HL-60/S4 (cell line): Measurements from ENCODE around the gene PRSS38.

Source experiments
- in situ Hi-C: fragments of 300-500 bp; cut with MboI; formaldehyde crosslinking; loops from 2 replicates; pipeline ENCODE4 v1.14.3; 2022; ENCODE audit warnings: low sequenced_read_pairs

The PRSS38 gene

DNA sequence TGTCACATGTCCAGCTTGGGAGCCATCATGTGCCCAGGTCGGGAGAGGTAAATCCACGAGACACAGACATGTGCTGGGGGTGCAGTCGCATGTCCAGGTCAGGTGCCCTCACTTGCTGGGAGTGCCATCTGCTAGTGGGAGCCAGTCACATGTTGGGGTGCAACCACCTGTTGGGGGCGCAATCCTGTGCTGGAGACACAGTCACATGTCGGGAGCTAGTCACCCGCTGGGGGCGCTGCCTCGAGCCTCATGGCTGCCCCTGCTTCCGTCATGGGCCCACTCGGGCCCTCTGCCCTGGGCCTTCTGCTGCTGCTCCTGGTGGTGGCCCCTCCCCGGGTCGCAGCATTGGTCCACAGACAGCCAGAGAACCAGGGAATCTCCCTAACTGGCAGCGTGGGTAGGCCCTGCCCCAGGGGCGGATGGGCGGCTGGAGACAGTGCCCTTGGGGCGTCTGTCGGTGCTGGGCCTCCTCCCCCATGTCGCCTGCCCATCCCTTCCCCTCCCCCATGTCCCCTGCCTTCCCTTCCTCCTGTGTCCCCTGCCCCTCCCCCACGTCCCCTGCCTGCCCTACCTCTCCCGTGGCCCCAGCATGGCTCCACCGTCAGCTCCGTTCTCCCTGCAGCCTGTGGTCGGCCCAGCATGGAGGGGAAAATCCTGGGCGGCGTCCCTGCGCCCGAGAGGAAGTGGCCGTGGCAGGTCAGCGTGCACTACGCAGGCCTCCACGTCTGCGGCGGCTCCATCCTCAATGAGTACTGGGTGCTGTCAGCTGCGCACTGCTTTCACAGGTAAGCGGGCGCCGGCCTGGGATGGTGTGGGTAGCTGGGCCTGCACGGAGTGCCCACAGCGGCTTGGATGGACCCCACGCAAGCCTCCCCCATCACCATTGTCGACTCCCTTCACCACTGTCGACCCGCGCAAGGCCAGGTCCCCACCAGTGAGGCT, at the start of gene PRSS38:
Gene PRSS38, plus strand, starts transcription at position 208 of the 942 bp plus-strand sequence. Its CDS starts 42 bp downstream, at position 250.
- in situ Hi-C loops = no loop called here

DNA sequence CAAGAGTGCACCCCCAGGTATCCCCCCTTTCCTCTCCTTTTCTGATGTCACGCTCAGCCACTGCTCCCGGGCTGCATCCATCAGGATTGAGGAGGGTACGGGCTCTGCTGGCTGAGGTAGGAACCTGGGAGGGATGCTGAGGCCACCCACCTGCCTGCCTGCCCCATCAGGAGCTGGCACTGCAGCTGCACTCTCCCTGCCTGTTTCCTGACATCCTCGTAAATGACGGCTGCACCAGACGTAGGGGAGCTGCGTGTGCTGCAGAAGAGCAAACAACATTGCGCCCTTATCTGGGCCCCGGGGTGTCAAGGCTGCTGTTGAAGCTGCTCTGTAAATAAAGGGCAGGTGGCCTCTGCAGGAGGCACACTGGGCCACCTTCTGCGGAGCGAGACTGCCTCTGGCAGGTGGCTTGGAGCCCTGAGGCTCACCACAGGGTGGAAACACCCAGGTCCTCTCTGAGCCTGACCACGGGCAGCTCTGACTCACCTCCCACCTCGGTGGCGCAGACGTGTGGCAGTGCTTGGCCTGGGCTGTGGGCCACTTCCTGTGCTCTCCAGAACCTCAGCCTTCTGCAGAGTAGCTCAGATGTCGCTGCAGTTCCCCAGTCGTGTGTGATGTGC, 49.4 kb upstream of the PRSS38 start:
- in situ Hi-C loops = loop anchor here (10.0 kb wide), 1 partner anchor 189 kb away; no protein-coding TSS in a partner anchor

DNA sequence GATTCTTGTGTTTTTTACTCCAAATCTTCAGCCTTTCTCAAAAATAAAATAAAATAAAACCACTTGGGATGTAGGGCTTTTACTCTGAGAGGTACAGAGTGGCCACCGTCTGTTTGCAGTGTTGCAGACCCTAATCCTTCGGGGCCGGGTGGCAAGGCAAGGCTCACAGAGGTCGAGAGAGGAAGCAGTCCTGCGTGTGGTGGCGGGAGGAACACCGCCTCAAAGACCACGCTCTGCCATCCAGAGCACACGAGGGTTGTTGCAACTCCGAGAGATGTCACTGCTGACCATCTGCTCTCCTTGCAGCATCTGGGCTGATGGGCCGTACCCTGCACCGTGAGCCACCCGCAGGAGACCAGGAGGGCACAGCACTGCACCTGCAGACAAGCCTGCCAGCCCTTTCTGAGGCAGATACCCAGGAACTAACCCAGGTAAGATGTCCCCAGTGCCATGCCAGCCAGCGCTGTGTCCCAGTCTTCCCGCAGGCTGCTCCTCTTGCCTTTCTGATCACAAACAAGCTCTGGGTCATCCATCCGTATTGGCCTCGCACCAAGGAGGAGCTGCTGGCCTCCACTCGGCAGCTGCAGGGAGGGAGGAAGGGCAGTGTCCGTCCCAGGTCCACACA, 48.7 kb upstream of the PRSS38 start:
- in situ Hi-C loops = loop anchor here (10.0 kb wide), 1 partner anchor 188 kb away; no protein-coding TSS in a partner anchor

DNA sequence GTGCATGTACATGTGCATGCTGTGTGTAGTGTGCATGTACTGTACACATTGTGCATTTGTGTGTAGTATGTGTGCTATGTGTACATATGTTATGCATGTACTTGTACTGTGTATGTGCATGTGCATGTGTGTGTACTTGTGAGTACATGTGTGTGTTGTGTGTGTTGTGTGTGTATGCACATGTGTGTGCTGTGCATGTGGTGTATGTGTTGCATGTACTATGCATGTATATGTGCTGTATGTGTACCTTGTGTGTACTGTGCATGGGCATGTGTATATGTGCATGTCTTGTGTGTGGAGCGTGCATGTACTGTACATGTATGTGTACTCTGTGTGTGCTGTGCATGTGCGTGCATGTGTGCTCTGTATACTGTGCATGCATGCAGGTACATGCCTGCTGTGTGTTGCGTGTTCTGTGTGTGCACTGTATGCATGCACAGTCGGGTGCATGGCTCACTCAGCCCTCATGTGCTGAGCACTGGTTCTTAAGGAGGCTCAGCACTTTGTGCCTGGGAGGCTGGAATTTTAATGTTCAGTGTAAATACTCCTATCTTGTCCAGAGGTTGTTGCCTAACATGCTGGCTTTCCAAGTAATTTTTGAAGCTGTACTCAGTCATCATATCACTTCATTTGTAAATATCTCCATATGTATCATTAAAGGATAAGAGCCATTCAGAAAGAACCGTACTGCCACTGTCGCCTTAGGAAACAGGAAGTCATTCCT, 47.9 kb upstream of the PRSS38 start:
- in situ Hi-C loops = loop anchor here (10.0 kb wide), 1 partner anchor 187 kb away; no protein-coding TSS in a partner anchor

DNA sequence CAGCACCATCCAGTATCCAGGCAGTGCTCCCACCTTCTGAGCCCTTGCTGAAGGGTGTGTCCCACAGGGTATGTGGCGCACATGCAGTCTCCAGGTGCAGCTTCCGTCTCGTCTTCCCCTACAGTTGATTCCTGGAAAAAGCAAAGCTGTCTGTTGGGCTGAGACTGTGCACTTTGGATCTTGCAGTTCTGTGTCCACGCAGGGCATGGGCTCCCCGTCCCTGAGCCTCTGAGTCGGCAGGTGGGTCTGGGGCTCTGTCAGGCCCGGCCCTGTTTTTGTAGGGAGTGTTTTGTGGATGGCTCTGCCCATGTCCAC, 47.4 kb upstream of the PRSS38 start:
- in situ Hi-C loops = loop anchor here (10.0 kb wide), 1 partner anchor 187 kb away; no protein-coding TSS in a partner anchor

DNA sequence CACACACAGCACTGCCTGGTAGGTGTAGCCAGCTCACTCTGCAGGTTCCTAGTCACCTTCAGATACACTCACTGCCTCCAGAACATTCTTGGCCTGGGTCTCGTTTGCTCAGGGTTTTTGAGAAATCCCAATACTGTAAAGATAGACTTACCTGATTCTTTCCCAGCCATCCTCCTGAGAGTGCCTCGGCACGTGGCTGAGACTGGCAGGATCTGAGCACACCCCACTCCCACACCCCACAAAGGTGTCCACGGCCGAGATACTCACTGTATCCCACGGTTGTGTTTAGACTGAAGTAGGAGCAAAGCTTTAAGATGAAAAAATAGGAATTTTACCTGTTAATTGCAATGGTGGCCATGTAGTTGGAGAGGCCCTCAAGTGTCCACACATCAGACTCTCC, 46.8 kb upstream of the PRSS38 start:
- in situ Hi-C loops = loop anchor here (10.0 kb wide), 1 partner anchor 186 kb away; no protein-coding TSS in a partner anchor

DNA sequence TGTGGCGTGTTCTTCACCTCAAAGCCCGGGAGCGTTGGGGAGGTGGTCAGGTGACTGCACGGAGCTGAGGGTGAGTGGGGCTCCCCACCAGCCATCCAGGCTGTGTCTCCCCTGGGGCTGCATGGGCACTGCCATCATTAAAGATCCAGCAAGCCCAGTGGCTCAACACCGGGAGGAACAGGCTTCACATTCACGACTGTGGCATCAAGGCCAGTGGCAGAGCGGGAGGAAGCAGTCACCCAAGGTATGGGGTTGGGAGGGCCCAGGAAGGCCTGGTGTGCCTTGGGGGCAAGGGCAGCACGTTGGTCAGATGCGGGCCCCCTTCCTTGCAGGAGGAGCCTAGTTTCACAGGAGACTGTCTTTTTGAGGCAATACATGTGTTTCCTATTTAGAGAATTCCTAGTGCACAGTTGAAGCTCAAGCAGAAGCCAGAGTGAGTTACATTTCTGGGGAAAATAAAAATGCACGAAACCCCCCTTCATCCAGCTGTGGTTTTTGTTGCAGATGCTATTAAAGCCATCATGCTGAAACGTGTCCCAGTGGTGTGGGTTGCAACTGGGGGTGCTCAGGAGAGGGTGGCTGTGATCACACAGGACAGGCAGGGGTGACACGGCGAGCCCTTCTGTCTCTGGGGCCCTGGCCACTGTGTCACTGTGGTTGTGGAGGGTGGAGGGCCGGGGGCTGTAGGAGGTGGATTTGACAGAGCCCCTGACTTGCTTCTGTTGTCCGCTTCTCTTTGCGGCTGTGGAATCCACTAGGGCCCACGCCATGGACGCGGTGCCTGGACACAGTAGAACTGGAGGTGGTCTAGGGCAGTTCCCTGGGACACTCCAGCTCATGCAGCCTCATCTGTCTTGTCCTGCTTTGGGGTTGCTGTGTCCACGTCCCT, 46.2 kb upstream of the PRSS38 start:
- in situ Hi-C loops = loop anchor here (10.0 kb wide), 1 partner anchor 186 kb away; no protein-coding TSS in a partner anchor

DNA sequence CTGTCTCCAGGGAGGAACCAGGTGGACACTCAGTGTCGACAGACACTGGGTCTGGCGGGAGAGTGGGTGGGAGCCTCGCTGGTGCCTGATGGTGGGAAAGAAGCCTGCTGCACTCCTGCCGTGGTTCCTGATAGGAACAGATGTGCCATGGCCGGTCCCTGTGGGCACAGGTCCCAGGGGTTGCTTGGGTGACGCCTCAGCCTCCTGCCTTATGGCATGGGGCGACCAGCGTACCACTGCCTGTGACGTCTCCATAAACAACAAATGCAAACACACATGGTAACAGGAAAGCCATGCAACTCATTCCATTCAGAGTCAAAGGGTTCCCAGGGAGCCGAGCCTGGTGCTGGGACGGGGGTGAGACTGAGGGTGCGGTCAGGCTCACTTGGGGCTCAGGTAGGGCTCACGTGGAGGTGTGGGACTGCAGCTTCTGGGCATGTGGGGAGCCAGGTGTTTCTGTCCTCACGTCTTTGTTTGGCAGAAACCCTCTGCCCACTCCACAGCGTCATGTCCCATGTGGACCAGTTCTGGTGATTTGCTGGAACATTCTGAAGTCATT, 45.5 kb upstream of the PRSS38 start:
- in situ Hi-C loops = loop anchor here (10.0 kb wide), 1 partner anchor 185 kb away; no protein-coding TSS in a partner anchor

DNA sequence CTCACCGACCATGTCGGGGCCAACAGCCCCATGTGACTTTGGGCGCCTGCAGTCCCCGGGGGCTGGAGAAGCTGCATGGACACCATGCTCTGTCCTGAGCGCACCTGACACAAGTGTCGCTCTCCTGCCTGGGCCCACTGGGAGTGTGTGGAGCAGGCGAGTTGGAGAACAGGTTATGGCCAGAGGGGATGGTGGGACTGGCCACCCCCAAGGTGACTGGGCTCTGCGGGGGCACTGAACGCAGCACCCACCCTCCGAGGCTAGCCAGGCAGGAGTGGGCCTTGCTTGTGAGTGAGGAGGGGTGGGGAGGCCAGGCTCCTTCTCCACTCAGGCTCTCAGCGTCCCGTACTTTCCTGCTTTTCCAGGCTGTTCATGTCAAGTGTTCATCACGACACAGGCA, 44.7 kb upstream of the PRSS38 start:
- in situ Hi-C loops = no loop called here

DNA sequence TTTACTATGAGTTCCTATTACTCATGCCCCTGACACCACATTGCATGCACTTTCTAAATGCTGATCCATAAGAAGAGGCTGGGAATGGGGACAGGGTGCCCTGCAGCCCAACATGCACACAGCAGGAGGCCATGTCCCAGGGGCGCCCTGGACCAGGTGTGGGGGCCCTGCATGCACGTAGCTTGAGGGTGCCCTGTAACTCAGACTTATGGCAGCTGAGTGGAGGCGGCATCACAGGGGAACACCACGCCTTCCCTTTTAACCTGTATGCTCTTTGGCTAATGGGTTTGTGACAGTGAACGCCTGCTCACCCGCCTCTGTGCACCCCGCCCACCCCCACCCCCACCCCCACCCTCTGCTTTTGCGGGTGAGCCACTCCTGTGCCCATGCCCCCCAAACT, 44.1 kb upstream of the PRSS38 start:
- in situ Hi-C loops = no loop called here

DNA sequence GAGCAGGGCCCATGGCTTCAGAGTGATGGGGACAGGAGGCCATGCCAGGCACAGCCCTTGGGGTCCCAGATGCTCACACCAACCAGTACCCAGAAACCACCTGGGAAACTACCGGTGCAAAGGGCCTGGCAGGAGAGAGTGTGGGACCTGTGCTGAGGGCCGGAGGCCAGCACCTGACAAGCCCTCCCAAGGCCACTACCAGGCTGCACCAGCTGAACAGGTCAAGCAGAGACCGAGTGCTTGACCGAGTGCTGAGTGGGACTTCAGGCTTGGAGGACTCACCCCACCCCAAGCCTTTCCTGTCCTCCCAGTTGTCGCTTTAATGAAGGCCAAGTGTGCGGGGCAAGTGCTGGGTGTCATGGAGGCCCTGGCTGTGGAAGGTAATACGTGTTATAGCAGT, 43.7 kb upstream of the PRSS38 start:
- in situ Hi-C loops = no loop called here

DNA sequence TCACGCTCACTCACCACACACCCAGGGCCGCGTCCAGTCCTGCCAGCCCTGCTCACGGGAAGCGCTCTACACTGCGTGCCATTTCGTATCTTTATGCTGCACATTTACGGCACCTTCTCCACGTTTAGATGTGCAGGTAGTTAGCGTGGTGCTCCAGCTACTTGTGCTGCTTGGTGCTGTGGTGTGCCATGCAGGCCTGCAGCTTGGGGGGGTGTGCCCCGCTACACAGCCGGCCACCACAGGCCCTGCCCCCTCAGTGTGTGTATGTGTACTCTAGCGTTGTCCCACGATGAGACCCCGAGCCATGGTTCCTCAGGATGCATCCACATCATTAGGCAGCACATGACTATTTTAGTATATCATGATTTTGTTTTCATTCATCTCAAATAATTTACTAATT, 41.9 kb upstream of the PRSS38 start:
- in situ Hi-C loops = no loop called here

DNA sequence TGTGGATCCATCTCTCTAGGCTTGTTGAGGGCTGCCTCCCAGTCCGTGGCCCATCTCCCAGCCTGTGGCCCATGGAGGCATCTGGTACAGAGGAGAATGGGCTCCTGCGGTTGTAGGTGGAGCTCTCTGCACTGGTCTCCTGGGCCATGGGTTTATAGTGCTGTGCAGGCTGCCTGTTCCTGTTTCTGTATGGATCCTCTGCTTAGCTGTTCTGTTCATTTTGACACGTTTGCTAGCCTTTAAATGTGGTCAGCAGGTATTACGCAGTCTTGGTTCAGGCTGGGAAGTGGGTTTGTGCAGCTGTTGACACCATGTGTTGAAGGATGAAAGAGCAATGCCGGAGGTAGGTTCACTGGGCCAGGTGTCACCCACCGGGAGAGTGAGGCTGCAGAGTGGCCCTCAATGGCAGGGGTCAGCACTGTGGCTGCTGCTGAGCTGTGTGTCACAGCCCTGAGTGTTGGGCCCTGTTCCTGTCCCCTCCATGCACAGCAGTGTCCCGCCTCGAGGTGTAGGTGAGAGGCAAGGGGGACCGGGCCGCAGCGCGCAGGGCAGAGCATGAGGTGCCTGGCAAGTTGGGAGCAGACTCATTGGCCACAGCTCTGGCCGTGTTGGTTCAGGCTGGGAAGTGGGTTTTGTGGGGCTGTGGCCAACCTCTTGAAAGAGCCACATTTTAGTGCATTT, 41.3 kb upstream of the PRSS38 start:
- in situ Hi-C loops = no loop called here

DNA sequence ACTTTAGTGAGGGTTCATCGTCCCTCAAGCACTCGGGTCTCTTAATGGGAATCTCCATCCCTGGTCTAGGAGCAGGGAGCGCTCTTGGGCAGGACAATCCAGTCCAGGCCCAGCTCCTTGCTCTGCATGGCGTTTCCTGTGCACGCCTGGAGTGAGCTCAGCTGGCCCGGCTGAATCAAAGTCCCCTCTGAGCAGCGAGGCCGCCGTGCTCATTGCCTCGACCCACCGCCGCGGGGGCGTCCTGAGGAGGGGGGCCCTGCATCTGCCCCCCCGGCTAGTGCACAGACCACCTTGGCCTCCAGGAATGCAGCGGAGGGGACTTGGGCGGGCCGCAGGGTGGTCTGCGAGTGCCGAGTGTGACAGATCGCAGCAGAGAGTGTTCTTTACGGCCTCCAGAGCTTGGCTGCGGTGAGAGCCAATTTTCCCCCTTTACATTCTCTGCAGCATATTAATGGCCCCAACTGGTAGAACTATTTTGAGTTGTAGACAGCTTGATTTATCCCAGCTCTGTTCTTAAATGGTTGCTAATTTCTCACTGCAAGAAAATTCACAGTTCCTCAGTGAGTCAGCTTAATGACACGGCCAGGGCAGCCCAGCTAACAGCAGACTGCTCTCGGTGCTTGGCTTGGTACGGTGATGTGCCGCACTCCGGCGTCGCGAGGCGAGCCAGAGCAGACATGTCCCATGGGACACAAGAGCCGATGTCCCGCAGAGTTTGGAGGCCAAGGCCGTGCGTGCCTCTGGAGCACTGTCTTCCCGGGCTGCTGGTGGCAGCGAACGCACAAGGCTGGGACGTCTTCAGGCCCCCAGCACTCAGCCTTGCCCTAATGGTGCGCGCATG, 40.4 kb upstream of the PRSS38 start:
- in situ Hi-C loops = no loop called here

DNA sequence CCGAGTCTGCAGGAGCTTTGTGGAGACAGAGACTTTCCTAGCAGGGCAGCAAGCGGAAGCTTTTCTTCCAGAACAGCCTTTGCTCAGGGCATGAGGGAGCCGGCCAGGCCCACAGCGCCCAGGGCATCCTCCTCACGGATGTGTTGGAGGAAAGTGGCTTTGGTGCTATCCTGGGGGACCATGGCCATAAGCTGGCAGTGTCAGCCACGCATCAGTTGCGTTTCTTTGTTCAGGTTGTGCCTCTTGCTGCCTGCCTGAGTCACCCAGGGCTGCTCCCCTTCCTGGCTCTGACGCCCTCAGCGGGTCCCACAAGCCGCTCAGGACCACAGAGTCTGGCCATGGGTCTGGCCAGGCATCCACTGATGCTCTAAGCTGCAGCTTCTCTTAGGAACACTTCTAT, 39.6 kb upstream of the PRSS38 start:
- in situ Hi-C loops = no loop called here

DNA sequence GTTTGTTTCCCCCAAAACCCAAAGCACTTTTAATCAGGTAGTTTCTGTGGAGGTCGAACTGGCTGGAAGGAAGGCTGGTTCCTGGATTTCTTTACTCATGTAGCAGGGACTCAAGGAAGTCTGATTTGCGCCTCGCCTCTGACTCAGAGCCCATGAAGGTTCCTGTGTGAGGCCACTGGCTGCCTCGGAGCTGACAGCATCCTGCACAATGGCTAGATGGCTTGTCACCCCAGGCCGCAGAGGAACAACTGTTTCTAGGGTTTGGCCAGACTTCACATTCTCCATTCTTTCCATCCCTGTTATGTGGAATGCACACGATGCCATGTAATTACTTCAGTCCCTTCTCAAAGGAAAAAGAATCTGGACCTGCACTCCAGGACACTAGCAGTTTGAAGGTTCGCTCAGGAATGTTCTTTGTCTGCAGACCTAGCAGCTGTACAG, 39.1 kb upstream of the PRSS38 start:
- in situ Hi-C loops = no loop called here

DNA sequence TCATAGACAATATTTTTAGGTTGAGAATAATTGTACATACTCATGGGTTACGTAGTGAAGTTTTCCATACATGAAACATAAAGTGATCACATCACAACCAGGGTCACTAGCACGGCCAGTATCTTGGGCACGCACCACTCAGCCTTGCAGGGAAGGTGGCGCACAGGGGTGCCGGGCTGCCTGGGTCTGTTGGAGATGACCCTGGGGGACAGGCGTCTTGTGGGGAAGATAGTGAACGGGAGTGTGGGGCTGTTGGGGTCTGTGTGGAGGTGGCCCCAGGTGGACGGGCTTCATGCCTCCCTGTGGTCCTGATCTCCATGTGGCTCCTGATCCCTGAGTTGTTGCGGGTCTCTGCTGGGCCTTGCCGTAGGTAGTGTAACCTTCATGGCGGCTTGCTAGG, 38.3 kb upstream of the PRSS38 start:
- in situ Hi-C loops = no loop called here

DNA sequence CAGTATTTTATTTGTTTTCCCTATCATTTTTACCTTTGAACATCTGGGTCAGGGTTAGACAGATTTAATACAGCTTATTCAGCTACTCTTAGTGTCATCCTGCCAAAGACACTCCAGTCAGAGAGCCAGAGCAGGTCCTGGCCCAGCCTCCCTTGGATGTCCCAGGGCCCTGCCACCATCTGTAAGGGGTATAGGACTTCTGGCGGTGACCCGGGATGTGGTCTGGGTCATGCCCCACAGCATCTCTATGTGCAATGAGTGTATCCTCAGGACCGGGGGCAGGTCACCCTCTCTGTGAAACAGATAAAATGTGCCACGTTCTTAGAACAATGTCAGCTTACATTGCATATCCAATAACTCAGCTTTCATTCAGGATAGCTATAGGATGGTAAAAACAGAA, 37.8 kb upstream of the PRSS38 start:
- in situ Hi-C loops = no loop called here
